Stimulated activated effector memory CD8-positive, alpha-beta T cell treated with anti-CD3 and anti-CD28 coated beads, Interleukin-12 subunit alpha, Interleukin-12 subunit beta, amount 100 ng/mL, for 72 hours (primary cell): ENCODE results near the gene WSB1.
"Not testable (repeated sequence)": the region's sequence is repeated elsewhere in the genome, so short reads cannot be mapped to it uniquely, and the experiment has no call there.

Experiments
- ATAC-seq: fragments of 150-1000 bp; cut with Tn5 transposase; 2 replicates; pipeline ENCODE4 v1.10.0; 2021
- DNase-seq, 2 donors: peaks; one replicate each; pipeline ENCODE4 v3.0.0; 2021 to 2022; ENCODE audit warnings: low spot score in 2 of 2
- H3K27ac Mint-ChIP-seq: one replicate; pipeline ENCODE4 v1.8.0; 2022; ENCODE audit warnings: mild to moderate bottlenecking, mixed read lengths
- H3K36me3 Mint-ChIP-seq: one replicate; pipeline ENCODE4 v1.8.0; 2022; ENCODE audit warnings: mild to moderate bottlenecking, mixed read lengths
- H3K4me1 Mint-ChIP-seq: one replicate; pipeline ENCODE4 v1.8.0; 2022; ENCODE audit warnings: mixed read lengths
- H3K4me3 Mint-ChIP-seq: one replicate; pipeline ENCODE4 v1.8.0; 2022; ENCODE audit warnings: mild to moderate bottlenecking, mixed read lengths
- H3K9me3 Mint-ChIP-seq: one replicate; pipeline ENCODE4 v1.8.0; 2022; ENCODE audit warnings: mixed read lengths

Gene WSB1

GRCh38 chr17:27319541-27320221 is 25.8 kb downstream of the WSB1 start:
- H3K4me1 Mint-ChIP-seq = peaks cover 6% of the 10 kb centered on the region
- H3K9me3 Mint-ChIP-seq = no peaks in the 10 kb centered on the region
- H3K27ac Mint-ChIP-seq = peak overlapping the region; percentile 65
- H3K4me3 Mint-ChIP-seq = no peak overlapping the region
- no peak for ATAC-seq
- DNase-seq = no peak
- H3K36me3 Mint-ChIP-seq = peaks cover 53% of the 10 kb centered on the region

DNA sequence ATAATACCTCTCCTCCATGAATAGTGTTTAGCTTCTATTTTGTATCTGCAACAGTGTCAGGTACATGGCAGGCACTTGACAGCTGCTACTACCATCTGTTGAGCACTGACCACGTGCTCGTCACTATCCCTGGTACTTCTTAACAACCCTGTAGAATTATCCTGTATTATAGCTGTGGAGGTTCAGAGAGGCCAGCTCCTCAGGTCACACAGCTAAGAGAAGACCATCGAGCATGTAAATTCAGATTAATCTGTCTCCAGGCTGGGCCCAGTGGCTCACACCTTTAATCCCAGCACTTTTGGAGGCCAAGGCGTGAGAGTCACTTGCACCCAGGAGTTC is 26.3 kb downstream of the WSB1 start:
- DNase-seq = no peak
- H3K27ac Mint-ChIP-seq = peak overlapping the region; percentile 71
- peaks cover 6% of the 10 kb centered on the region for H3K4me1 Mint-ChIP-seq
- H3K9me3 Mint-ChIP-seq = no peaks in the 10 kb centered on the region
- ATAC-seq = no peak
- no peak overlapping the region for H3K4me3 Mint-ChIP-seq
- H3K36me3 Mint-ChIP-seq = peaks cover 48% of the 10 kb centered on the region

GRCh38 chr17:27321372-27321771 is 27.5 kb downstream of the WSB1 start:
- H3K9me3 Mint-ChIP-seq = no peaks in the 10 kb centered on the region
- H3K4me1 Mint-ChIP-seq = peaks cover 6% of the 10 kb centered on the region
- H3K4me3 Mint-ChIP-seq = no peak overlapping the region
- DNase-seq (no peak), ATAC-seq (no peak)
- H3K36me3 Mint-ChIP-seq = peaks cover 36% of the 10 kb centered on the region
- no peak overlapping the region for H3K27ac Mint-ChIP-seq

DNA sequence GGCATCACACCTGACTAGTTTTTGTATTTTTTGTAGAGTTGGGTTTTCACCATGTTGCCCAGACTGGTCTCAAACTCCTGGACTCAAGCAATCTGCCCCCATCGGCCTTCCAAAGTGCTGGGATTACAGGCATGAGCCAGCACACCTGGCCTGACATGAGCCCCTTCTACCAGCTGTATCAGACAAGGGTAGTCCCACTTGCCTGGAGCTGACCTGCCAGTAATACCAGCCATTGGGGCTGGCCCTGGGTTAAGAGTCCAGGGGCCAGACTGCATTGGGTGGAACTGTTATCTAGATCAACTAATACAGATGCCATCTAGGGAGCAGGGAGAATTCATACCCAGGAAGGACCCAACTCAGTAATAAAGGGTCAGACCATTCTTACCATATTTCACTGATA is 28.1 kb downstream of the WSB1 start:
- Mint-ChIP-seq H3K9me3 (no peaks in the 10 kb centered on the region), H3K27ac (no peak overlapping the region), H3K4me1 (peaks cover 6% of the 10 kb centered on the region), H3K36me3 (peaks cover 30% of the 10 kb centered on the region), H3K4me3 (no peak overlapping the region)
- DNase-seq (no peak), ATAC-seq (no peak)

DNA sequence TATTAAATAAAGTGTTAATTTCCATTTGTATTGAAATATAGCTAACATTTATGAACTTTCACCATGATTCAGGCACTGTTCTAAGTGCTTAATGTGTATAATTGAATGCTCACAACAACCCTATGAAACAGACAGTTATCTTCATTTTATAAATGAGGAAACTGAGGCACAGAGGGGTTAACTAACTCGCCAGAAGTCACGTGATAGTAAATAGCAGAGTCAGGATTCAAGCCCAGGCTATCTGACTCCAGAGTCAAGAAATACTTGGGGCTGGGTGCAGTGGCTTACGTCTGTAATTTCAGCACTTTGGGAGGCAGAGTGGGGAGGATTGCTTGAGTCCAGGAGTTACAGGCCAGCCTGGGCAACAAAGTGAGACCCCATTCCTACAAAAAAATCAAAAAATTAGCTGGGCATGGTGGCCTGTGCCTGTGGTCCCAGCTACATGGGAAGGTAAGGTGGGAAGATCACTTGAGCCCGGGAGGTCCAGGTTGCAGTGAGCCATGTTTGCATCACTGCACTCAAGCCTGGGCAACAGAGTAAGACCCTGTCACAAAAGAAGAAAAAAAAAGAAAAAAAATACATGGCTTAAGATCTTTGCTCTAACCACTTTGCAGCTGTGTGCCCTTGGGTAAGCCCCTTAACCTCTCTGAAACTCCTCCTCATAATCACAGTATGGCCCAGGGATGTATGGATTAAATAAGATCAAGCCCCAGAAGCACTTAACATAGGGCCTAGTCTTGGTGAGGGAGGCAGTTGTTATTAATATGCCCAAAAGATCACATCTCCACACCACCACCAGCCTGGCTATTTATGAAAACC is 29.0 kb downstream of the WSB1 start:
- Mint-ChIP-seq H3K4me1 (peaks cover 6% of the 10 kb centered on the region), H3K4me3 (no peak overlapping the region), H3K9me3 (no peaks in the 10 kb centered on the region), H3K36me3 (peaks cover 21% of the 10 kb centered on the region), H3K27ac (peak overlapping the region; percentile 56)
- ATAC-seq (no peak), DNase-seq (no peak)

GRCh38 chr17:27323538-27324215 is 29.8 kb downstream of the WSB1 start:
- peaks cover 13% of the 10 kb centered on the region for H3K36me3 Mint-ChIP-seq
- peak overlapping the region; percentile 56 for H3K27ac Mint-ChIP-seq
- H3K4me3 Mint-ChIP-seq = no peak overlapping the region
- H3K9me3 Mint-ChIP-seq = no peaks in the 10 kb centered on the region
- no peak for DNase-seq
- no peak for ATAC-seq
- H3K4me1 Mint-ChIP-seq = peaks cover 6% of the 10 kb centered on the region

- no peak overlapping the region for H3K4me3 Mint-ChIP-seq
- H3K27ac Mint-ChIP-seq = no peak overlapping the region
- peaks cover 6% of the 10 kb centered on the region for H3K4me1 Mint-ChIP-seq
- peaks cover 1% of the 10 kb centered on the region for H3K36me3 Mint-ChIP-seq
- H3K9me3 Mint-ChIP-seq = no peaks in the 10 kb centered on the region
- ATAC-seq = no peak
- no peak for DNase-seq
Measured at GRCh38 chr17:27324771-27325339, 30.9 kb downstream of the WSB1 start.

- H3K36me3 Mint-ChIP-seq = no peaks in the 10 kb centered on the region
- no peak overlapping the region for H3K27ac Mint-ChIP-seq
- no peak overlapping the region for H3K4me3 Mint-ChIP-seq
- DNase-seq (no peak), ATAC-seq (no peak)
- no peaks in the 10 kb centered on the region for H3K4me1 Mint-ChIP-seq
- H3K9me3 Mint-ChIP-seq = no peaks in the 10 kb centered on the region
Measured at GRCh38 chr17:27326051-27326450, 32.1 kb downstream of the WSB1 start.

GRCh38 chr17:27326585-27326984 is 32.7 kb downstream of the WSB1 start:
- H3K4me3 Mint-ChIP-seq = no peak overlapping the region

DNA sequence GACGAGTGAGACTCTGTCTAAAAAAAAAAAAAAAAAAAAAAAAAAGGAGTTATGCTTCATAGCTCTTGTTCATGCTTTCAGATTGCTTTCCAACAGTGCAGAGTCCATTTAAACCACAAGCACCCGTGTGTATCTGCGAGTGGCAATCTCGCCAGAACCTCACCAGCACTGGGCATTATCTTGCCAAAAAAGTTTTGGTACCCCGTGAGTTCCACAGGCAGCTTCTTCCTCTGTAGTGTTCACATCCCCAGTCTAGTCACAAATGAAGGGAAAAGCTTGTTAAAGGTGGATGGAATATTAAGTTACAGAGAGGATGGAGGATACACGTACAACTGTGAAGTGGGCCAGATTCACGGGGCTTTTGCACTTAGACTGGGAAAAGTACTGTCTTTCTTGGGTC is 33.5 kb downstream of the WSB1 start:
- ATAC-seq (no peak), DNase-seq (no peak)
- Mint-ChIP-seq H3K4me3 (no peak overlapping the region), H3K4me1 (peaks cover 13% of the 10 kb centered on the region), H3K36me3 (peaks cover 9% of the 10 kb centered on the region), H3K27ac (no peak overlapping the region), H3K9me3 (no peaks in the 10 kb centered on the region)

More at GRCh38 chr17:27326585-27326984, 32.7 kb downstream of the WSB1 start:
- H3K4me1 Mint-ChIP-seq = peaks cover 5% of the 10 kb centered on the region
- DNase-seq (no peak), ATAC-seq (no peak)
- H3K9me3 Mint-ChIP-seq = no peaks in the 10 kb centered on the region
- peaks cover 5% of the 10 kb centered on the region for H3K36me3 Mint-ChIP-seq
- no peak overlapping the region for H3K27ac Mint-ChIP-seq

- peaks cover 16% of the 10 kb centered on the region for H3K4me1 Mint-ChIP-seq
- DNase-seq = no peak
- no peaks in the 10 kb centered on the region for H3K9me3 Mint-ChIP-seq
- H3K4me3 Mint-ChIP-seq = no peak overlapping the region
- peaks cover 13% of the 10 kb centered on the region for H3K36me3 Mint-ChIP-seq
- ATAC-seq = no peak
- H3K27ac Mint-ChIP-seq = no peak overlapping the region
Measured at GRCh38 chr17:27327871-27328270, 34.0 kb downstream of the WSB1 start.

DNA sequence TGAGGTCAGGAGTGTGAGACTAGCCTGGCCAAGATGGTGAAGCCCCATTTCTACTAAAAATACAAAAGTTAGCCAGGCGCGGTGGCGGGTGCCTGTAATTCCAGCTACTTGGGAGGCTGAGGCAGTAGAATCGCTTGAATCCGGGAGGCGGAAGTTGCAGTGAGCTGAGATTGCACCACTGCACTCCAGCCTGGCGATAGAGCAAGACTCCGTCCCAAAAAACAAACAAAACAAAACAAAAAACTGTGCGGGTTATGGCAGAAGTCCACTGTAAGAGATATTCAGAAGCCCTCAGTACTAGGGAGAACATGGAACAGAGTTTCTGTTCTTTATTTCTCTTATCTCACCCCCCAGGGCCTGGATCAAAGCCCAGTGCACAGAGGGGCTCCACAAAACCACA is 34.8 kb downstream of the WSB1 start:
- not testable (repeated sequence) for H3K9me3 Mint-ChIP-seq, H3K4me3 Mint-ChIP-seq, H3K27ac Mint-ChIP-seq, ATAC-seq, DNase-seq
- Mint-ChIP-seq H3K4me1 (peaks cover 23% of the 10 kb centered on the region), H3K36me3 (peaks cover 16% of the 10 kb centered on the region)

- DNase-seq (no peak), ATAC-seq (no peak)
- no peak overlapping the region for H3K27ac Mint-ChIP-seq
- H3K4me3 Mint-ChIP-seq = no peak overlapping the region
- peaks cover 21% of the 10 kb centered on the region for H3K36me3 Mint-ChIP-seq
- H3K9me3 Mint-ChIP-seq = no peaks in the 10 kb centered on the region
- H3K4me1 Mint-ChIP-seq = peaks cover 28% of the 10 kb centered on the region
Measured at GRCh38 chr17:27329146-27329805, 35.4 kb downstream of the WSB1 start.

DNA sequence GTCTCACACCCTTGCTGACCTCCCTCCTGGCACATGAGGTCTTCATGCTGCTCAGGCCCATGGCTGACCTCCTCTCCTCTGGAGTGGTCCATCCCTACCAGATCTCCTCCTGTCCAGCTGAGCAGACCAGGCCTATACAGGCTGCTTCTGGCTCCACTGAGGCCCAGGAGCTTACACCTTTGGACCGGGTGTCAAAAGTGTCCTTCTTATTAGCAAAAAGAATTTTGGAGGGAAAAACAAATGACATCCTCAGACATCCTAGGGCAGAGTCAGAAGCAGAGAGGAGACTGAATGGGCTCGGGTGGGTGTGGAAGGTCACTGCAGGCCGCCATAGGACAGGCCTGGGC is 38.1 kb downstream of the WSB1 start:
- Mint-ChIP-seq H3K36me3 (peaks cover 21% of the 10 kb centered on the region), H3K4me3 (peak overlapping the region; percentile 72), H3K4me1 (peaks cover 28% of the 10 kb centered on the region), H3K9me3 (no peaks in the 10 kb centered on the region), H3K27ac (peak overlapping the region; percentile 77)
- ATAC-seq = no peak
- no peak for DNase-seq
